OCI-LY3 (cell line): ENCODE results near the gene FKTN.

Experiments used
- EZH2phosphoT487 ChIP-seq: fragments of 200-600 bp; shearing (Covaris generic); IDR thresholded peaks from 2 replicates; pipeline ENCODE4 v1.6.1; 2018; ENCODE audit warnings: antibody characterized with exemption, mixed run types, low read depth
- TF ChIP-seq, protein P1 (sequence below): fragments of 200-600, 300-600 bp; sonication (generic); IDR thresholded peaks from 2 replicates; pipeline ENCODE4 v1.5.1; 2014; ENCODE audit warnings: antibody characterized with exemption, low read length, low read depth

DNA sequence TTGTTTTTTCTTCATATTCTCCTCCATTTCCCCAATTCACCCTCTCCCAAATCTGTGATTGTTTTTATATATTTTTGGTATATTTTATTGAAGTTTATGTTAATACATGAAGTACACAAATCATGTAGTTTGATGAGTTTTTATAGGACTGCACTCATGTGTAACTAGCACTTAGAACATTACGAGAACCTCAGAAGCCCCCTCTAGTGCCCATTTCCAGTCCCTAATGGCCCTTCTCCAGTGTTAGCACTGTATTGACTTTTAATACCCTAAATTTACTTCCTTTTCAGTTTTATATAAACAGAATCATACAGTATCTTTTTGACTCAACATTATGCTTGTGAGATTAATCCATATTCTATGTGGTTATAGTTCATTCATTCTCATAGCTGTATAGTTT lies 18.5 kb upstream of the FKTN start:
- TF ChIP-seq, protein P1, sequence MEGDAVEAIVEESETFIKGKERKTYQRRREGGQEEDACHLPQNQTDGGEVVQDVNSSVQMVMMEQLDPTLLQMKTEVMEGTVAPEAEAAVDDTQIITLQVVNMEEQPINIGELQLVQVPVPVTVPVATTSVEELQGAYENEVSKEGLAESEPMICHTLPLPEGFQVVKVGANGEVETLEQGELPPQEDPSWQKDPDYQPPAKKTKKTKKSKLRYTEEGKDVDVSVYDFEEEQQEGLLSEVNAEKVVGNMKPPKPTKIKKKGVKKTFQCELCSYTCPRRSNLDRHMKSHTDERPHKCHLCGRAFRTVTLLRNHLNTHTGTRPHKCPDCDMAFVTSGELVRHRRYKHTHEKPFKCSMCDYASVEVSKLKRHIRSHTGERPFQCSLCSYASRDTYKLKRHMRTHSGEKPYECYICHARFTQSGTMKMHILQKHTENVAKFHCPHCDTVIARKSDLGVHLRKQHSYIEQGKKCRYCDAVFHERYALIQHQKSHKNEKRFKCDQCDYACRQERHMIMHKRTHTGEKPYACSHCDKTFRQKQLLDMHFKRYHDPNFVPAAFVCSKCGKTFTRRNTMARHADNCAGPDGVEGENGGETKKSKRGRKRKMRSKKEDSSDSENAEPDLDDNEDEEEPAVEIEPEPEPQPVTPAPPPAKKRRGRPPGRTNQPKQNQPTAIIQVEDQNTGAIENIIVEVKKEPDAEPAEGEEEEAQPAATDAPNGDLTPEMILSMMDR = peak; percentile 32; the same call in 1 of the 2 replicates
- no peak for TF ChIP-seq EZH2phosphoT487
